Stomach (tissue), 19 donors: ENCODE data around the gene ZNF224. TPM values are rescaled to one million over a fixed set of nuclear protein-coding genes. Genes with fewer than 3 reads are reported as not detected.

Experiments used
- DNase-seq, 2 donors: peaks; one replicate each; pipeline versions ENCODE4 v3.0.0 to v3.0.0-alpha.2; 2013 to 2019
- H3K27ac ChIP-seq, 5 donors: fragments of 200-600 bp in 4 of 5; sonication (generic) in 4 of 5; one replicate each; pipeline ENCODE4 v1.5.1; 2013 to 2019; ENCODE audit warnings: mild to moderate bottlenecking in 1 of 5, moderate library complexity in 1 of 5
- H3K27me3 ChIP-seq, 3 donors: fragments of 200-600 bp; sonication (generic); one replicate each; pipeline ENCODE4 v1.5.1; 2017 to 2019; ENCODE audit warnings: mixed run types in 1 of 3
- H3K36me3 ChIP-seq, 4 donors: fragments of 200-600 bp; sonication (generic); 1 replicate in 3 of 4; 2 replicates in 1 of 4; pipeline ENCODE4 v1.5.1; 2016 to 2019
- H3K4me1 ChIP-seq, 4 donors: fragments of 200-600 bp; sonication (generic); one replicate each; pipeline ENCODE4 v1.5.1; 2016 to 2019
- H3K4me3 ChIP-seq, 4 donors: fragments of 200-600 bp; sonication (generic) in 3 of 4; one replicate each; pipeline ENCODE4 v1.5.1; 2016 to 2019; ENCODE audit warnings: mild to moderate bottlenecking in 1 of 4
- H3K9me3 ChIP-seq, 4 donors: fragments of 200-600 bp; sonication (generic); one replicate each; pipeline ENCODE4 v1.5.1; 2016 to 2019
- EP300 ChIP-seq: sonication (generic); formaldehyde crosslinking; IDR thresholded peaks from one replicate; pipeline ENCODE4 v1.6.1; 2017; ENCODE audit warnings: antibody characterized with exemption
- POLR2A ChIP-seq, 4 donors: fragments of 450-650 bp; IDR thresholded peaks; one replicate each; pipeline ENCODE4 v1.6.1; 2016; ENCODE audit warnings: antibody characterized with exemption in 4 of 4, control low read depth in 2 of 4, mild to moderate bottlenecking in 1 of 4, moderate library complexity in 1 of 4
- POLR2AphosphoS5 ChIP-seq, 3 donors: sonication (generic); formaldehyde crosslinking; IDR thresholded peaks; one replicate each; pipeline ENCODE4 v1.6.1; 2016; ENCODE audit warnings: antibody characterized with exemption in 3 of 3
- WGBS, 5 donors: extraction: QIAGEN DNeasy Blood & Tissue Kit in 3 of 5; methylation state at CpG; one replicate each; pipeline versions ENCODE4 v1.1.5 to v1.1.7; 2013 to 2018; 5-methylcytosine and 5-hydroxymethylcytosine counted together
- intact Hi-C: fragments of 100-400 bp; cut with DNase I; formaldehyde crosslinking; loops from one replicate; pipeline ENCODE4 v1.15.1; 2023; ENCODE audit warnings: low total_unique reads
- long read RNA-seq, 10 donors: transcript quantifications; one replicate each; lab custom pipeline, GENCODE V29; 2026
- polyA plus RNA-seq, 3 donors: library from polyadenylated mRNA; stranded (reverse); fragments of 200-250 nt; gene quantifications; one replicate each; pipeline ENCODE4 v1.2.3, GENCODE V29; 2013
- total RNA-seq, 5 donors: library from RNA; depleted of rRNA; stranded (reverse); fragments of >200 nt; gene quantifications; one replicate each; pipeline versions ENCODE4 v1.1.0 to v1.2.3, GENCODE V29; 2014 to 2016
- TF ChIP-seq, protein P1 (sequence below), 7 experiments: fragments of 450-650 bp in 4 of 7; fragments of 200-600 bp in 3 of 7; sonication (generic) in 3 of 7; IDR thresholded peaks; one replicate each; pipeline ENCODE4 v1.5.1; 2016 to 2019; ENCODE audit warnings: antibody characterized with exemption in 7 of 7, control low read depth in 2 of 7, mild to moderate bottlenecking in 1 of 7
- donor health status: healthy with polysubstance abuse.
- donor health status: Bipolar disorder and iron deficiency.
- donor health status: healthy.

ZNF224 gene
- total RNA-seq = 10 to 100 TPM; 14.6 to 54.0 (median 19.2) TPM
- polyA plus RNA-seq = 10 to 100 TPM in 1 of 3 donors, 1 to 10 TPM in 2; 6.9 to 13.6 (median 9.9) TPM
- long read RNA-seq, donor 1, partial matches to known transcripts = 0 of 5 reads
- long read RNA-seq, donor 1, other reads (novel, unspliced or antisense) = 0 of 5 reads
- long read RNA-seq, donor 2, partial matches to known transcripts = 0 of 2 reads
- long read RNA-seq, donor 2, other reads (novel, unspliced or antisense) = 0 of 2 reads
- long read RNA-seq, donor 3, partial matches to known transcripts = 0 of 1 reads
- long read RNA-seq, donor 3, other reads (novel, unspliced or antisense) = 0 of 1 reads
- long read RNA-seq, donor 4 = 0 reads
- long read RNA-seq, donor 5, transcript ZNF224-208 (1 exons, 2,994 nt) = major isoform, 8 of 10 reads
- long read RNA-seq, donor 5, partial matches to known transcripts = 0 of 10 reads
- long read RNA-seq, donor 5, other reads (novel, unspliced or antisense) = 0 of 10 reads
- long read RNA-seq, donor 6, transcript ZNF224-201 (6 exons, 3,980 nt) = minor isoform, 5 of 20 reads
- long read RNA-seq, donor 6, transcript ZNF224-208 (1 exons, 2,994 nt) = major isoform, 11 of 20 reads
- long read RNA-seq, donor 6, partial matches to known transcripts = 0 of 20 reads
- long read RNA-seq, donor 6, other reads (novel, unspliced or antisense) = 0 of 20 reads
- long read RNA-seq, donor 7, transcript ZNF224-208 (1 exons, 2,994 nt) = major isoform, 6 of 9 reads
- long read RNA-seq, donor 7, partial matches to known transcripts = 0 of 9 reads
- long read RNA-seq, donor 7, other reads (novel, unspliced or antisense) = 0 of 9 reads
- long read RNA-seq, donor 8, partial matches to known transcripts = 0 of 3 reads
- long read RNA-seq, donor 8, other reads (novel, unspliced or antisense) = 0 of 3 reads
- long read RNA-seq, donor 9, transcript ZNF224-208 (1 exons, 2,994 nt) = major isoform, 7 of 10 reads
- long read RNA-seq, donor 9, partial matches to known transcripts = 0 of 10 reads
- long read RNA-seq, donor 9, other reads (novel, unspliced or antisense) = 0 of 10 reads
- long read RNA-seq, donor 10, transcript ZNF224-208 (1 exons, 2,994 nt) = major isoform, 6 of 9 reads
- long read RNA-seq, donor 10, partial matches to known transcripts = 0 of 9 reads
- long read RNA-seq, donor 10, other reads (novel, unspliced or antisense) = 0 of 9 reads

GRCh38 chr19:44093931-44094765 is at the start of gene ZNF224:
Gene ZNF224 (plus strand): TSS chr19:44094361. CDS start chr19:44097874, 3,513 bp downstream.
- no peak for TF ChIP-seq EP300
- no peak for TF ChIP-seq POLR2A (IDR thresholded peaks at IDR 0.05)
- TF ChIP-seq, protein P1, sequence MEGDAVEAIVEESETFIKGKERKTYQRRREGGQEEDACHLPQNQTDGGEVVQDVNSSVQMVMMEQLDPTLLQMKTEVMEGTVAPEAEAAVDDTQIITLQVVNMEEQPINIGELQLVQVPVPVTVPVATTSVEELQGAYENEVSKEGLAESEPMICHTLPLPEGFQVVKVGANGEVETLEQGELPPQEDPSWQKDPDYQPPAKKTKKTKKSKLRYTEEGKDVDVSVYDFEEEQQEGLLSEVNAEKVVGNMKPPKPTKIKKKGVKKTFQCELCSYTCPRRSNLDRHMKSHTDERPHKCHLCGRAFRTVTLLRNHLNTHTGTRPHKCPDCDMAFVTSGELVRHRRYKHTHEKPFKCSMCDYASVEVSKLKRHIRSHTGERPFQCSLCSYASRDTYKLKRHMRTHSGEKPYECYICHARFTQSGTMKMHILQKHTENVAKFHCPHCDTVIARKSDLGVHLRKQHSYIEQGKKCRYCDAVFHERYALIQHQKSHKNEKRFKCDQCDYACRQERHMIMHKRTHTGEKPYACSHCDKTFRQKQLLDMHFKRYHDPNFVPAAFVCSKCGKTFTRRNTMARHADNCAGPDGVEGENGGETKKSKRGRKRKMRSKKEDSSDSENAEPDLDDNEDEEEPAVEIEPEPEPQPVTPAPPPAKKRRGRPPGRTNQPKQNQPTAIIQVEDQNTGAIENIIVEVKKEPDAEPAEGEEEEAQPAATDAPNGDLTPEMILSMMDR (IDR thresholded peaks at IDR 0.05) = no peak
- peak; percentile 9 to 71 (median 68) for TF ChIP-seq POLR2AphosphoS5 (IDR thresholded peaks at IDR 0.05)
- Histone ChIP-seq H3K36me3 (peaks cover 5 to 32% (median 26%) of the 10 kb centered on the region in 4 donors), H3K4me3 (peak within 1 kb of the TSS; percentile 71 to 96 (median 80)), H3K4me1 (peaks cover 3 to 18% (median 15%) of the 10 kb centered on the region in 4 donors), H3K9me3 (peaks cover 0 to 5% (median 0%) of the 10 kb centered on the region in 4 donors), H3K27ac (peak within 1 kb of the TSS; percentile 64 to 85 (median 76)), H3K27me3 (no peaks in the 10 kb centered on the region)
- intact Hi-C loops = no loop called here
- DNase-seq = peak; percentile 89 to 98
- 0 to 1% (median 1%) methylated on average over 29 to 50 of the region's 50 CpGs for WGBS, 5 donors

DNA sequence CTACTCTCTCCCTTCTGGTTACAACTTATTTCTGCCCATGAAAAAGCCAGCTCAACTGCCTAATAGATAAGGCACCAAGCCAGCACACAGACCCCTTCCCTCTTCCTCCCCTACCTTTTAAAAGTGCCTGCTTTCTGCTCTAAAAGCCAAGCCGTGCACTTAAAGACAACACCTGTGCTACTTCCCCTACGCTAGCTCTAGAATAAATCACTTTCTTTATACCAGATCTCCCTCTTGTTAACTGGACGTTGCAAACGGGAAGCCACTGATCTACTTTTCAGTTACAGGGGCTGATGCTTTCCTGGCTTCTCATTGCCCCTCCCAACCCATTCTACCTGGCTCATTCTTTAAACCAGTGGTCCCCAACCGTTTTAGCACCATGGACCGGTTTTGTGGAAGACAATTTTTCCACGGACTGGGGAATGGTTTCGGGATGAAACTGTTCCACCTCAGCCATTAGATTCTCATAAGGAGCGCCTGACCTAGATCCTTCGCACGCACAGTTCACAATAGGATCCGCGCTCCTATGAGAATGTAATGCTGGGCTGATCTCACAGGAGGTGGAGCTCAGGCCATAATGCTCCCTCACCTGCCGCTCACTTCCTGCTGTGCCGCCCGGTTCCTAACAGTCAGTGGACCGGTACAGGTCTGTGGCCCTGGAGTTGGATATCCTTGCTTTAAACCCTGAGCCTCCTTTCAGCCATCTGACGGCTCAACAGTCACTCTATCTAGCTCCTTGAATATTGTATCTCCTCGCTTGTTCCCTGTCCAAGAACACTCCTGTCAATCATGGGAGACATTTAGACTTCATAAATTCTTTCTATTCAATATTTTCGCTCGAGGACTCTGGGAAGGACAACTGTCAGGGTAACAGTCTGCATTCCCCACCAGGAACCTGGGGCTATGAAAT is 43.2 kb upstream of the ZNF224 start:
- Histone ChIP-seq H3K27ac (peak overlapping the region; percentile 32 to 82 (median 78)), H3K27me3 (peaks cover 0 to 29% (median 0%) of the 10 kb centered on the region in 3 donors), H3K4me1 (peaks cover 7 to 23% (median 18%) of the 10 kb centered on the region in 4 donors), H3K9me3 (peaks cover 0 to 23% (median 11%) of the 10 kb centered on the region in 4 donors), H3K36me3 (peaks cover 4 to 16% (median 14%) of the 10 kb centered on the region in 4 donors), H3K4me3 (peak overlapping the region; percentile 67 to 79 (median 69))
- intact Hi-C loops = no loop called here
- peak; percentile 28 to 79 for DNase-seq
- WGBS, 5 donors = 9 to 19% (median 11%) methylated on average over 21 of the region's 21 CpGs
- TF ChIP-seq POLR2A (IDR thresholded peaks at IDR 0.05) (no peak), EP300 (no peak), POLR2AphosphoS5 (IDR thresholded peaks at IDR 0.05) (no peak)
- TF ChIP-seq, protein P1 (IDR thresholded peaks at IDR 0.05) = no peak

GRCh38 chr19:44051650-44052402 is 42.3 kb upstream of the ZNF224 start, which contains the start of gene ZNF223:
Gene ZNF223 (plus strand): TSS chr19:44052036. CDS start chr19:44055177, 3,141 bp downstream.
- peak; percentile 95 to 98 for DNase-seq
- Histone ChIP-seq H3K27ac (peak within 1 kb of the TSS; percentile 71 to 82 (median 78)), H3K36me3 (peaks cover 4 to 22% (median 19%) of the 10 kb centered on the region in 4 donors), H3K4me3 (peak within 1 kb of the TSS; percentile 67 to 79 (median 69)), H3K9me3 (peaks cover 0 to 26% (median 13%) of the 10 kb centered on the region in 4 donors), H3K4me1 (peaks cover 7 to 23% (median 18%) of the 10 kb centered on the region in 4 donors), H3K27me3 (peaks cover 0 to 29% (median 0%) of the 10 kb centered on the region in 3 donors)
- 1 to 3% (median 2%) methylated on average over 32 to 38 of the region's 38 CpGs for WGBS, 5 donors
- peak; percentile 76 to 93 (median 90) for TF ChIP-seq POLR2AphosphoS5 (IDR thresholded peaks at IDR 0.05)
- TF ChIP-seq, protein P1 (IDR thresholded peaks at IDR 0.05) = no peak
- TF ChIP-seq EP300 = peak; percentile 38
- no peak for TF ChIP-seq POLR2A (IDR thresholded peaks at IDR 0.05)
- intact Hi-C loops = no loop called here
